Tibial artery (tissue), 4 donors: ENCODE measurements around the gene WLS.

Experiments
- DNase-seq, 2 donors: peaks; one replicate each; pipeline ENCODE4 v3.0.0-alpha.2; 2019
- H3K27ac ChIP-seq, 2 donors: fragments of 200-600 bp; sonication (generic) in 1 of 2; 1 replicate in 1 of 2; 2 replicates in 1 of 2; pipeline ENCODE4 v1.5.1; 2018 to 2019; ENCODE audit warnings: mild to moderate bottlenecking in 1 of 2
- H3K27me3 ChIP-seq, 2 donors: fragments of 200-600 bp; sonication (generic) in 1 of 2; one replicate each; pipeline versions ENCODE4 v1.5.1 to v1.6.0; 2016 to 2019
- H3K36me3 ChIP-seq, 3 donors: fragments of 200-600 bp; sonication (generic) in 2 of 3; one replicate each; pipeline ENCODE4 v1.5.1; 2016 to 2019; ENCODE audit warnings: mild to moderate bottlenecking in 2 of 3
- H3K4me1 ChIP-seq, 4 donors: fragments of 200-600 bp; sonication (generic) in 2 of 4; 1 replicate in 3 of 4; 2 replicates in 1 of 4; pipeline ENCODE4 v1.5.1; 2016 to 2019
- H3K4me3 ChIP-seq, 2 donors: fragments of 200-600 bp; sonication (generic) in 1 of 2; 1 replicate in 1 of 2; 2 replicates in 1 of 2; pipeline ENCODE4 v1.5.1; 2018 to 2019; ENCODE audit warnings: mild to moderate bottlenecking in 2 of 2
- H3K9me3 ChIP-seq, 3 donors: fragments of 200-600 bp; sonication (generic) in 1 of 3; one replicate each; pipeline ENCODE4 v1.5.1; 2016 to 2019
- CTCF ChIP-seq, 2 experiments: fragments of 200-600 bp in 1 of 2; fragments of 450-650 bp in 1 of 2; IDR thresholded peaks; one replicate each; pipeline ENCODE4 v1.5.1; 2017 to 2019; ENCODE audit warnings: antibody characterized with exemption in 2 of 2, mild to moderate bottlenecking in 1 of 2, moderate library complexity in 1 of 2
- intact Hi-C: fragments of 100-400 bp; cut with DNase I; formaldehyde crosslinking; loops from one replicate; pipeline ENCODE4 v1.15.0; 2023; ENCODE audit warnings: low total_unique reads

WLS gene

DNA sequence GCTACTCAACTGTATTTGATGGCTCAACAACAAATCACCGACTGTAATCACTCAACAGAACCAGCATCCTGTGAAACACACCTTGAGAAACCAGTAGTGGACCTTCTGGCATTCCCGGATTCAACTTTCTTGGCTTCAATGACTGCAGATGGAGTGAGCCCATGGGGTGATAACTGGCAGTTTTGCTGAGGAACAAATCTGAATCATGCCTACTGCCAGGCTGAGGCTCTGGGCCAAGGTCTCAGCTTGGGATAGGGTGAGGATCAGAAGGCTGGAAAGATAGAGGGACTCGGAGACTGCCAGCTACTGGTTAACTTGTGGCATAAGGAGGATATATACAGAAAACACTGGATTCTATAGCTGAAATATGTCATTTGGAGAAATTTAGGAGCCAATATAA, 118.4 kb downstream of the WLS start:
- TF ChIP-seq CTCF (IDR thresholded peaks at IDR 0.05): no peak
- no peaks in the 10 kb centered on the region for H3K27me3 ChIP-seq
- DNase-seq: no peak
- no peak overlapping the region for H3K4me3 ChIP-seq
- intact Hi-C loops: loop anchor here (5.0 to 10.0 kb wide), 2 partner anchors 352 to 589 kb away; no protein-coding TSS in a partner anchor
- no peak overlapping the region for H3K27ac ChIP-seq
- H3K9me3 ChIP-seq: no peaks in the 10 kb centered on the region
- H3K36me3 ChIP-seq: no peaks in the 10 kb centered on the region
- H3K4me1 ChIP-seq: peaks cover 0 to 22% (median 16%) of the 10 kb centered on the region in 4 donors

- no peaks in the 10 kb centered on the region for H3K36me3 ChIP-seq
- no peak overlapping the region for H3K27ac ChIP-seq
- peaks cover 0 to 22% (median 16%) of the 10 kb centered on the region in 4 donors for H3K4me1 ChIP-seq
- H3K4me3 ChIP-seq: no peak overlapping the region
- no peak for TF ChIP-seq CTCF (IDR thresholded peaks at IDR 0.05)
- no peak for DNase-seq
- H3K9me3 ChIP-seq: no peaks in the 10 kb centered on the region
- intact Hi-C loops: loop anchor here (5.0 to 10.0 kb wide), 2 partner anchors 351 to 588 kb away; no protein-coding TSS in a partner anchor
- no peaks in the 10 kb centered on the region for H3K27me3 ChIP-seq
Measured at GRCh38 chr1:68112835-68113243, 119.5 kb downstream of the WLS start.

DNA sequence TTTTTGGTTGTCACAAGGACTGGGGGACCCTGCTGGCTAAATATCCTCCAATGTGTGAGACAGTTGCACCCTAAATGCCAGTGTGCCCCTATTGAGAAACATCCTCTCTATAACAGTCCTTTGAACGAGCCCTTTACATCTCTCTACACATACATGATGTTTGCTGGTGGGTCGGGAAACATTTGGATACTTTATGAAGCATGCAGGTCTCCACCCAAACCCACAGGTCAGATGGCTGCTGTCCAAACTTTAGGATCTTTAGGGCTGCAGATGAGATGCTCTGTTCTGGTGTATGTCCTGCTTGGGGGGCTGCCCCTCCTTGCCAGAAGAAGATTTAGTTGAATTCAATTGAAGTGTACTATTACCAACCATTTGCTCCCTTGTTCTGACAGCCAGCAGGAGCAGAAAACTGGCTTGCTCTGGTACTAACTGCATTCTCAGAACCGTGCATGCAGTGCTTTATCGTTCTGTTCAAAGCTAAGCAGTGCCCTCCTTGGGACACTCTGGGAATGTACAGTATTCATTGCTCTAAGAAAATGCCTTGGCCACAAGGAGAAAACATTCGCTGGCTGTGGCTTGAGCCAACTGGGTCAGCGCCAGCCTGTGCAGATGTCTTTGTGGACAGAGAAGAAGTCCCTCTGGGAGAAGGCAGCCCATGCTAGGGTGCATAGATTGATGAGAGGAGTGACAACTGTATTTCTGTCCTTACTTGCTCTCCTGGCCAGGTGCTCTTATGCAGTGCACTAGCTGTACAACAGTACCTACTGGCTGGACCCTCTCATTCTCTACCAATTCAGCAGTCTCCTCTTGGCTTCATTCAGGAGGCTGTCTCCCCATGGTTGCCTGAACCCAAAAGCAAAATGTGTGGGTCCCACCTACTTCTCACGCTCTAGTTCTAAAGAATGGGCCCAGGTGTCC, 120.5 kb downstream of the WLS start:
- H3K4me1 ChIP-seq: peaks cover 0 to 19% (median 15%) of the 10 kb centered on the region in 4 donors
- no peak overlapping the region for H3K4me3 ChIP-seq
- no peak overlapping the region for H3K27ac ChIP-seq
- H3K36me3 ChIP-seq: no peaks in the 10 kb centered on the region
- peak; percentile 40 to 79 for DNase-seq
- no peaks in the 10 kb centered on the region for H3K9me3 ChIP-seq
- TF ChIP-seq CTCF (IDR thresholded peaks at IDR 0.05): peak; percentile 66 to 70
- H3K27me3 ChIP-seq: no peaks in the 10 kb centered on the region
- intact Hi-C loops: loop anchor here (5.0 to 10.0 kb wide), 2 partner anchors 349 to 587 kb away; no protein-coding TSS in a partner anchor

GRCh38 chr1:68107771-68108170, 124.6 kb downstream of the WLS start:
- H3K36me3 ChIP-seq: no peaks in the 10 kb centered on the region
- no peak overlapping the region for H3K4me3 ChIP-seq
- peaks cover 0 to 15% (median 10%) of the 10 kb centered on the region in 4 donors for H3K4me1 ChIP-seq
- no peaks in the 10 kb centered on the region for H3K27me3 ChIP-seq
- H3K9me3 ChIP-seq: no peaks in the 10 kb centered on the region
- no peak for TF ChIP-seq CTCF (IDR thresholded peaks at IDR 0.05)
- no peak for DNase-seq
- intact Hi-C loops: no loop called here
- H3K27ac ChIP-seq: no peak overlapping the region

DNA sequence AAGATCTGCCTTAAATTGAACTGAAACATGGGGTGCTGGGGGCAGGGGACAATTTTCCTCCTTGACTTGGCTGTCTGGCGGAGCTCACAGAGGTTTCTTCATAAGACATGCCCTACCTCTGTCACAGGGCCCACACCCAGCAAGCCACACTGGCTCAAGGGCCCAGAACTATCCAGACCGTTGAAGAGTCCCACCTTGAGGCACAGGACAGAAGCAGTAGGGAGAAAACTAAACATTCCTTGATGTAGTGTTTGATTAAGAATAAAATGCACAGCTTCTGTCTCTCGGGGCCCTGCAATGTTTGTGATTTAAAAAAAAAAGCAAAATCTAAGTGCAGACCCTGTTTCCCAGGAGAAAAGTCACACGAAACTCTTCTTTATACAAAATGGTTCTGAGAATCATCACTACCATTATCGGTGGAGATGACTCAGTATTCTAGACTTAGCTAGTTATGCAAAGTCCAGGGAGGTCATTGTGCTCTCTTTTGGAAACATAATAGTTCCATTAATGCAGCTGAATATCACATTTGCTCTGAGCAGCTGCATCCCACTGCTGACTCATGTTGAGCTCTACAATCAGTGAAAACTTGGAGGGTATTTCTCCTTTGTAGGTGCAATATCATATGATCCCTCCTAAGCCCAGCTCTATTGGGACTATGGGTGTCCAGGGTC, 128.3 kb downstream of the WLS start:
- DNase-seq: no peak
- H3K4me3 ChIP-seq: no peak overlapping the region
- no peaks in the 10 kb centered on the region for H3K27me3 ChIP-seq
- no peaks in the 10 kb centered on the region for H3K36me3 ChIP-seq
- H3K9me3 ChIP-seq: no peaks in the 10 kb centered on the region
- H3K4me1 ChIP-seq: no peaks in the 10 kb centered on the region
- no peak overlapping the region for H3K27ac ChIP-seq
- intact Hi-C loops: loop anchor here (5.0 kb wide), 1 partner anchor 252 kb away; no protein-coding TSS in a partner anchor
- no peak for TF ChIP-seq CTCF (IDR thresholded peaks at IDR 0.05)
